ENCODE data around the gene ARHGEF11. TPM values are rescaled to one million over a fixed set of nuclear protein-coding genes. Genes with fewer than 3 reads are reported as not detected.

ARHGEF11 gene
- total and polyA plus RNA-seq, 9 of the 15 experiments (the other 6 are each of a cell fraction or from before 2014, with no cell fraction given), result 0.14 to 15.5 (median 9.0) TPM

DNA sequence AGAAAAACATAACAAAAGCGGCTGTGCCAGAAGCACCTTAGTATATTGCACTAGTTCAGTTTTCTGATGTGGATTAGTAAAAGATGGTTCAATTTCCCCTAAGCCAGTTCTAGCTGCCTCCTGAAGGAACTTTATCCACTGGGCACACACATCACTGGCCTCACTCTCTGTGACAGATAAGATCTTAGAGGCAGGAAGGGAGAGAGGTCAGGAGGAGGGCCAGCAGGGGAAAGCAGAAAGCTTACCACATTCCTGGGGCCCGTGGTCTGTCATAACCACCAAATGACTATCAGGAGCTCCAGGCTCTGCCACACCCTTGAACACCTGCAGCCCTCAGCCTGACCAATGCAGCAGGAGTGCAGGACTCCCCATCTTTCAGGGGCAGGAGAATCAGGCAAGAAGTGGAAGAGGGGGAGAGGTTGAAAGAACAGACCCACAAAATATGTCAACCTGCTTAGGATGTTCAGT, 87.3 kb downstream of the ARHGEF11 start (continued):
- TF ChIP-seq TEAD2 (tag; IDR thresholded peaks at IDR 0.05), result peak; percentile 88
- TF ChIP-seq TOE1 (IDR thresholded peaks at IDR 0.05; ENCODE audit: borderline replicate concordance), result peak; percentile 71; the same call in 1 of the 2 replicates
- TF ChIP-seq TOE1 (CRISPR knock-in tag; IDR thresholded peaks at IDR 0.05; ENCODE audit: borderline replicate concordance, low read depth), result no peak
- peak; percentile 37; the same call in 1 of the 2 replicates for TF ChIP-seq JUN (IDR thresholded peaks at IDR 0.05; ENCODE audit: borderline replicate concordance, low read depth, low read length)
- TF ChIP-seq JUN (CRISPR knock-in tag; IDR thresholded peaks at IDR 0.05; ENCODE audit: borderline replicate concordance), result no peak
- no peak for TF ChIP-seq ZNF780A (CRISPR knock-in tag; IDR thresholded peaks at IDR 0.05)
- 0 out of 2 replicates have a peak, but pooled peaks have one; percentile 23 for TF ChIP-seq MECOM (CRISPR knock-in tag; IDR thresholded peaks at IDR 0.05)
- TF ChIP-seq PHB2 (IDR thresholded peaks at IDR 0.05; ENCODE audit: low read depth), result peak; percentile 83
- TF ChIP-seq U2AF1 (optimal IDR thresholded peaks at IDR 0.05; ENCODE audit: low read depth, low read length), result no peak
- TF ChIP-seq MEIS2 (IDR thresholded peaks at IDR 0.05; ENCODE audit: partially characterized antibody), result peak; percentile 62
- TF ChIP-seq ZNF76 (CRISPR knock-in tag; IDR thresholded peaks at IDR 0.05; ENCODE audit: borderline replicate concordance), result 0 out of 2 replicates have a peak, but pooled peaks have one; percentile 33
- no peak for TF ChIP-seq SAFB (IDR thresholded peaks at IDR 0.05; ENCODE audit: borderline replicate concordance, low read depth, low read length)
- no peak for TF ChIP-seq SAFB2 (IDR thresholded peaks at IDR 0.05; ENCODE audit: borderline replicate concordance, low read depth, low read length, severe bottlenecking)
- TF ChIP-seq ZNF407 (IDR thresholded peaks at IDR 0.05; ENCODE audit: low read depth), result no peak
- peak; percentile 88 for TF ChIP-seq ZNF766 (CRISPR knock-in tag; conservative IDR thresholded peaks at IDR 0.05)
- TF ChIP-seq MTA3 (IDR thresholded peaks at IDR 0.05; ENCODE audit: borderline replicate concordance), result peak; percentile 84; the same call in 1 of the 2 replicates
- no peak for TF ChIP-seq SRSF3 (IDR thresholded peaks at IDR 0.05; ENCODE audit: insufficient read depth, low read length)
- no peak for TF ChIP-seq ZNF668 (CRISPR knock-in tag; IDR thresholded peaks at IDR 0.05)
- TF ChIP-seq ZNF175 (CRISPR knock-in tag; IDR thresholded peaks at IDR 0.05; ENCODE audit: low read depth), result peak; percentile 88; the same call in 1 of the 2 replicates

All from K562 (cell line).